ENCODE measurements around the gene SWAP70.

DNA sequence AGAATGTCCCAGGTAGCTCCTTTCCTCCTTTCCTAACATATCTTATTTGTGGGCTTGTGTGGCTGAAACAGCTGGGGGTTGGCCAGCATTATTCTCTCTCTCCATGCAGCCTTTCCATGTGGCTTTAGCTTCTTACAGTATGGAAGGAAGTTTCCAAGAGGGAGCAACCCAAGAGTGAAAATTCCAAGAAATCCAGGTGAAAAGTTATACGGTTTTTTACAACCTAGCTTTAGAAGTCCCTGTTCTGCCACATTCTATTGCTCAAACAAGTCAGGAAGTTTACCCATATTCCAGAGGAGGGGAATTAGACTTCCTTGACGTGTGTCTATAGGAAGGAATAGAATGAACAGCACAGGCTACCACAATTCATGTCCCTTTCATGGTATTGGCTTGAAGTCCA lies 10.0 kb upstream of the SWAP70 start:
- TF ChIP-seq, protein P1, sequence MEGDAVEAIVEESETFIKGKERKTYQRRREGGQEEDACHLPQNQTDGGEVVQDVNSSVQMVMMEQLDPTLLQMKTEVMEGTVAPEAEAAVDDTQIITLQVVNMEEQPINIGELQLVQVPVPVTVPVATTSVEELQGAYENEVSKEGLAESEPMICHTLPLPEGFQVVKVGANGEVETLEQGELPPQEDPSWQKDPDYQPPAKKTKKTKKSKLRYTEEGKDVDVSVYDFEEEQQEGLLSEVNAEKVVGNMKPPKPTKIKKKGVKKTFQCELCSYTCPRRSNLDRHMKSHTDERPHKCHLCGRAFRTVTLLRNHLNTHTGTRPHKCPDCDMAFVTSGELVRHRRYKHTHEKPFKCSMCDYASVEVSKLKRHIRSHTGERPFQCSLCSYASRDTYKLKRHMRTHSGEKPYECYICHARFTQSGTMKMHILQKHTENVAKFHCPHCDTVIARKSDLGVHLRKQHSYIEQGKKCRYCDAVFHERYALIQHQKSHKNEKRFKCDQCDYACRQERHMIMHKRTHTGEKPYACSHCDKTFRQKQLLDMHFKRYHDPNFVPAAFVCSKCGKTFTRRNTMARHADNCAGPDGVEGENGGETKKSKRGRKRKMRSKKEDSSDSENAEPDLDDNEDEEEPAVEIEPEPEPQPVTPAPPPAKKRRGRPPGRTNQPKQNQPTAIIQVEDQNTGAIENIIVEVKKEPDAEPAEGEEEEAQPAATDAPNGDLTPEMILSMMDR (IDR thresholded peaks at IDR 0.05; ENCODE audit: insufficient read depth, low read depth, low read length) = no peak
- no peak for TF ChIP-seq EZH2 (IDR thresholded peaks at IDR 0.05; ENCODE audit: insufficient read depth, low read length)

All from astrocyte (in vitro differentiated cells and primary cell).